Anterior cingulate cortex (tissue), 58 donors: ENCODE measurements around the gene MKNK2.

Experiments
- DNase-seq, 58 donors: peaks; one replicate each; lab custom pipeline; 2025; lab: John Stamatoyannopoulos, UW

Gene MKNK2

DNA sequence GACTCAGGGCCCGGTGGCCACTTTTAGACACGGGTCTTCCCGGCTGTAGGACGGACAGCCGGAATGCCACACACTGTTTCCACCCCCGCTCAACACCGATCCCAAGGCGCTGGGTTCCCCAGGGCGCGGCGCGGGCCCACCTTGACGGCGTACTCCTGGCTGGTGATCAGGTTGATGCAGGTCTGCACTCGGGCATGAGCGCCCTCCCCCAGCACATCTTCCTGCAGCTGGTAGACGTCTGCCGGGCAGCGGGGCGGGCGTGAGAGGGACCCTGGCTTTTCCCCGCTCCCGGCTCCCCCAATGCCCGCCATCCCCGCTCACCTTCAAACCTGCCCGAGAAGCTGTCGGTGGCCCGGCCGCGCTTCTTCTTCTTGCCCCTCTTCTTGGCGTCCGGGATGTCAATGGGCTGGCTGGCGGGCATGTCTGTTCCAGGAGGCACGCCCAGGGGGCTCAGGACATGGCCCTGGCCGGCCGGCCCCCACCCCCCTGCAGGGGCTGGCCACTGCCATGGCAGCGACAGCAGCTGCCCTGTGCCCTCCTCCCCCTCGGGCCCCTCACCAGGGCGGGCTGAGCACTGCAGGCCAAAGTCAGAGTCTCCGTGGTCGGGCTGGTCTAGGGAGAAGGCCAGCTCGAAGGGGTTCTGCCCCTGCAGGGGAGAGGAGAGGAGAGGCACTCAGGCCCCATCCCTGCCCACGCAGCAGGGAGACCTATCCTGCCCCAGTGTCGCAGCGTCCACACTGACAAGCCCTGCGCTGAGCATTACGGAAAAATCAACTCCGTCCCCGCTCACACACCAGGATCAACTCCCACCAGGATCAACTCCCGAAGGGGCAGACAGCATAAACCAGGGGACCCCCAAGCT, 4.8 kb downstream of the MKNK2 start:
- no peak for DNase-seq

GRCh38 chr19:2045501-2046045, 5.5 kb downstream of the MKNK2 start:
- no peak for DNase-seq

- no peak for DNase-seq
Measured at GRCh38 chr19:2044709-2045500, 6.1 kb downstream of the MKNK2 start.

- DNase-seq: no peak
Measured at GRCh38 chr19:2043961-2044708, 6.9 kb downstream of the MKNK2 start.

GRCh38 chr19:2043251-2043641, 7.8 kb downstream of the MKNK2 start:
- peak in 6 of 58 donors; percentile 8 to 37 (median 22) for DNase-seq

DNA sequence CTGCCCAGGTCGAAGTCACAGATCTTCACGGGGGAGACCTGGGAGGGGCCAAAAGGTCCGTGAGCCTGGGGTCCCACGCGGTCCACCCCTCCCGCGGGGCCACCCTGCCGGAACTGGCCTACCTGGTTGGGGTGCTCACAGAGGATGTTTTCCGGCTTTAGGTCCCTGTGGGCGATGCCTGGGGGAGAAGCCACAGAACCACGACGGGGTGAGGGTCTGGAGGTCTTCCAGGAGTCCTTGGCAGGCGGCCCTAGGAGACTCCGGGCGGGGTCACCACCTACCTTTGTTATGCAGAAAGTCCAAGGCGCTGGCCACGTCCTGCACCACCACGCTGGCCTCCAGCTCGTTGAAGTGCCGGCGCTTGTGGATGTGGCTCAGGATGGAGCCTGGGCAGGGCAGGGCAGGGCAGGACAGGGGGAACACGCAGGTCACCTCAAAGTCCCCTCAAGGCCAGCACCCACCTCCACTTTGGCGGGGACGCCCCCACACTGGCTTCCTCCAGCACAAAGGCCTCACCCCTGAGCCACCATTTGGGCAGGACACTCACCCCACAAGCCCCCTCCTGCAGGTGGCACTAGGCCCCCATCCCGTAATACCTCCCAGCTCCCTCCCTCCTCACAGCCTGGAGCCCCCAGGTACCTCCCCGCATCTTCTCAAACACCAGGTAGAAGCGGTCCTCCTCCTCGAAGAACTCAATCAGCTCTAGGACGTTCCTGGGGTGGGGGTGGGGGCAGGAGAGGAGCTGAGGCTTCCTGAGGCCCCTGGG, 8.4 kb downstream of the MKNK2 start:
- peak in 8 of 58 donors; percentile 36 to 67 (median 58) for DNase-seq

GRCh38 chr19:2041683-2042484, 9.2 kb downstream of the MKNK2 start:
- DNase-seq: peak; percentile 43 to 99 (median 95)

DNA sequence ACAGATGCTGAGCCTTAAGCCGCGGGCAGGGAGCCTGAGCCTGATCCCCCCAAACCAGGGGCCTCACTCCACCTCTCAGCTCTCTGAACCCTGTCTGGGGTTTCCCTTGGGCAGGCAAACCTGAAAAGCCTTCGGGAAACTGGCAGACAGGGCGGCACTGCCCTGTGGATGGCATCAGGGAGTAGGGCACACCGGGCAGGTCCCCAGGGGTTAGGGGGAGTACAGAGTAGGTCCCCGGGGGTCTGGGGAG, 9.7 kb downstream of the MKNK2 start:
- DNase-seq: no peak

DNA sequence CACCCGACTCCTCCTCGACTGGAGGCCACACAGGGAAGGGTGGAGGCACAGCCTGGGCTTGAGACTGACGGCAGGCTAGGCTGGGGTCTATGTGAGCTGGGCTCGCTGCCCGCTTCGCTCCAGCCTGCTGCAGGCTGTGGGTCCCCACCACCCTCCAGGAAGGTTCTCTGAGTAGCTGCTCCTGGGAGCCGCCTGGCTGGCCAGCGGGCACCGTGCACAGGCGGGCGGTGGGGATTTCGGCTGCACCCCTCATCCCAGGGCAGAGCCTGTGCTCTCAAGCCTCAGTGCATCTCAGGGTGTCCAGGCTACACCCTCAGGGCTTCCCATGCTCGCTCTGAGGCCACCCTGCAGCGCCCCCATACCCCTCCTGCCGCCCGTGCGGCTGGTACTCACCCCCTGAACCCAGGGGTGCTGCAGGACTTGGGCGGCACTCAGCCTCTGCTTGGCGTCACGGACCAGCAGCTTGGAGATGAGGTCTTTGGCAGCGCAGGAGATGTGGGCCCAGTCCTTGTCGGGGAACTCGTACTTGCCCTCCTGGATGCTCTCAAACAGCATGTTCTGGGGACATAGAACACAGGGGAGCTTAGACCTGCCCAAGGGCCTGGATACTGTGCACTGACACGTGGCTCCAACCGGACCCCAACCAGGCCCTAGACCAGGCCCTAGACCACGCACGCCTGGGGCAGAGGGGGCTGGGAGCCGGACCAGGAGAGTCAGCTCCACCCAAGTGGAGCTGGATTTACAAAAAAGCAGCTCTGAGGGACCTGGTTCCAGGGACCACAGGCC, 10.2 kb downstream of the MKNK2 start:
- no peak for DNase-seq

DNA sequence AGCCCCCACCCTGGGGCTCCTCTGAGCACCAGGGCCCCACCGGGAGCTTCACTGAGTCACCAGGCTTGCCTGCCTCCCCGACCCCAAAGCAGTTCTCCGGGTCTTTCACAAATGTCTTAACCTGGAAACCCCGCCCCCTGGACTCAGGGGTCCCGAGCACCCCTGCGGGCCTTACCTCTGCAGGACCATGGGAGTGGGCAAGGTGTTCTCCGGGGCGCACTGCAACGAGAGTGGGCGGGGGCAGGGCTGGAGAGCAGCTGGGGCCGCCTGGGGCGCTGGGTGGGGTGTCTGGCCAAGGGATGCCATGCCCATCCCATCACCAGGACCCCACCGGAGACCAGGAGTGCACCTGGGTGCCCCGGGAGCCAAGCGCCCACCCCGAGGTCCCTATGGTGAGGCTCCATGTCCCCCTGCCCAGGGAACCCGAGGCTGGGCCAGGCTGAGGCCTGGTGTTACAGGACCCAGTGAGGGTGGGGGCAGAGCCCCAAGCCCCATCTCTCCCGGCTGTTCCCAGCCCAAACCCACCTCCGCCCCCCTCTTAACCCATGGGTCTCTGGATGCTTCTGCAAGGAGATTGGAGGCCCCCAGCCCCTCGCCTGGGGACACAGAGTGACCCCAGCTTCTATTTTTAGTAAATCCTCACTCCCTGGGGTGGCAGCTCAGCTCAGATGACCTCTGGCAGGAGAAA, 10.9 kb downstream of the MKNK2 start:
- DNase-seq: no peak

DNA sequence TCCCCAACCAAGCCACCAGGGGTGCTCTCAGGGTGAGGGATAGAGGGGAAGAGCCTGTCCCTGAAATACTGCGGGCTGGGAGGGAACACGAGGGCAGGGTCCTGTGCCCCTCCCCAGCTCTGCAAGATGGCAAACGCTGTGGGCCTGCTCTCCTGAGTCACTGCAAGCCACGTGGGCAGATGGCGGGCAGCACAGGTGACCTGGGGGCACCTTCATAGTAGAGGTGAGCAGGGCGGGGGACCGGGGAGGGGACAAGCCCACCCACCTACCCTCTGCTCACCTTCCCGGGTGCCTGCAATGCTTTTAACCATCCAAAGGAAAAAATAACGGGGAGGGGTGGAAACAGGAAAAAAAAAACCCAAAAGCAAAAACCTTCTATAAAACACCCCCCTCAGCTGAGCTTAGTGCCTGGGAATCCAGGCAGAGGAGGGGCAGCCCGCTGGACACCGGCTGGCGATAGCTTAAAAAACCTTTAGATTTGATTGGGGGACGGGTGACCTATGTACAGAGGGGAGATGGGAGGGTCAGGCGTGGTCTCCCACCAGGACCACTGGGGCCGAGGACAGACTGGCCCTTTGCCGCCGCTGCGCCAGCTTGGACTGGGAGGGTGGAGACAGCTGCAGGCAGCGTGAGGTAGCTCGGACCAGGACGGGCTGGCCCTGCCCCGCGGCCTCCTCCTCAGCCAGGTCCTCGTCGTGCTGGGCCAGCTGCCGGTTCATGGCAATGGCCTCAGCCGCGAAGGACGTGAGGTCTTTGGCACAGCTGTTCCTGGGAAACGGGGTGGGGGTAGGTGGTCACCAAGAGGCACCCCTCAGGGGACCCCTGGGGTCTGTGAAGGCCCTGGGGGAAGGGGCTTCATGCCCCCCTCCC, 11.7 kb downstream of the MKNK2 start:
- no peak for DNase-seq

DNA sequence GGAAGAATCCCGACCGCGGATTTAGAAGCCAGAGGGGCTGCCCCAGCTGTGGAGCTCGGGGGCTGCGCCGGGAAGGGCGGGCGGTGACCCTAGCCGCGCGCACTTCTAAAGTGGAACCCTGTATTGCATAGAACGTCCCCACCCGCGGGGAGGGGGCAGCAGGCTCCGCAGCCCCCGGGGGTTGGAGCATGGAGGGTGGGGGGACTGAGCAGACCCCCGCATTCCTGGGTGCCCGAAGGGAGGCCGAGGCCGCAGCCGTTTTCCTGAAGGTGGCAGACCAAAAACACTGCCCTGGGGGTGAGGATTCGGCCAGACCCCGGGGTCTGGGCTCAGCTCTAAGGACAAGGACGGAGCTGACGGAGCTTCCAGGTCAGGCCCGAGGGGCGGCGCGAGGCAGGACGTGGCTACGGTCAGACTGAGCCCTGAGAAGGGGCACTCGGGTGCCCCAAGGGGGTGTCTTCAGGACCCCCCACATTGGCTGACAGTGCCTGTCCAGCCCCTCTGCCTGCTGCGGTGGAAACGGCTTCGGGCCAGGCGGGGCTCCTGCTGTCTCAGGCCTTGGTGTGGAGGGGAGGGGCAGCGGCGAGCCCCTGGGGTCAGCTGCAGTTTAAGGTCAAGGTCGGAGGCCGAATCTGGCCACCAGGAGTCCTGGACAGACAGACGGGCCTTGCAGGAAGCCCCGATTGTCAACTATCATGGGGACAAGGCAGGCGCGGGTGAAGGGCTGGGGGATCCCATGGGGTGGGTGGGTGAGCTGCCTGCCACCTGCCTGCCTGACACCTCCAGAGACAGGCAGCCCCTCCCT, 12.6 kb downstream of the MKNK2 start:
- no peak for DNase-seq

DNA sequence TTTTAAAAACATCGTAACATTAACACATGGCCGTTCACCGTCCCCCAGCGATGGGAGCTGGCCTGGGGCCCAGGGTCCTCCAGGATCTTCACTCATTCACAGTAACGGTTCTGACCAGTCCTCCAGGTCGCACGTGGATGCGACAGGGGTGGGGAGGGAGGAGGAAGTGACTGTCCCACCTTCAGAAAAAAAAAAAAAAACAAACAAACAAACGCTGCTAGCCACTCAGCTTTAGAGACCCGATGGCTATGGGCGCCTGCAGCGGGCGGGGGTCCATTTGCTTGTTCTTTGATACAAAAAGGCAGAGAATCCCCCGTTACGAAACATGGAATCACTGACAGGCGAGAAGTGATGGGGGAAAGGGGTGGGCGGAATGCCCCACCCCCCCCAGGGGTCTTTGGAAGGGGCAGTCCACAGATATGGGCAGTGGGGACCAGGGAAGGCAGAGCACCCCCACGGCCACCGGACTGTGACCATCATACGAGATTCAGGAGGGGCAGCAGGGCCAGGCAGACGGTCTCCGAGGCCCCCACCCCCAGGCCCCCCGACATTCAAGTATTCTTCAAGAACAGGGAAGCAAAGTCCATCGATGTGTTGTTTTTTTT, 13.3 kb downstream of the MKNK2 start:
- DNase-seq: no peak

GRCh38 chr19:2036424-2036823, 14.6 kb downstream of the MKNK2 start:
- no peak for DNase-seq

- DNase-seq: no peak
Measured at GRCh38 chr19:2035590-2035991, 15.5 kb downstream of the MKNK2 start.
